GM12801 (cell line): Measurements from ENCODE around the gene KREMEN1.

ENCODE experiments used
- CTCF ChIP-seq: IDR thresholded peaks from one replicate; pipeline ENCODE4 v1.5.1; 2011; ENCODE audit warnings: control low read depth; ENCODE audit not compliant: insufficient read length; ENCODE audit errors: extremely low read depth

Gene KREMEN1

DNA sequence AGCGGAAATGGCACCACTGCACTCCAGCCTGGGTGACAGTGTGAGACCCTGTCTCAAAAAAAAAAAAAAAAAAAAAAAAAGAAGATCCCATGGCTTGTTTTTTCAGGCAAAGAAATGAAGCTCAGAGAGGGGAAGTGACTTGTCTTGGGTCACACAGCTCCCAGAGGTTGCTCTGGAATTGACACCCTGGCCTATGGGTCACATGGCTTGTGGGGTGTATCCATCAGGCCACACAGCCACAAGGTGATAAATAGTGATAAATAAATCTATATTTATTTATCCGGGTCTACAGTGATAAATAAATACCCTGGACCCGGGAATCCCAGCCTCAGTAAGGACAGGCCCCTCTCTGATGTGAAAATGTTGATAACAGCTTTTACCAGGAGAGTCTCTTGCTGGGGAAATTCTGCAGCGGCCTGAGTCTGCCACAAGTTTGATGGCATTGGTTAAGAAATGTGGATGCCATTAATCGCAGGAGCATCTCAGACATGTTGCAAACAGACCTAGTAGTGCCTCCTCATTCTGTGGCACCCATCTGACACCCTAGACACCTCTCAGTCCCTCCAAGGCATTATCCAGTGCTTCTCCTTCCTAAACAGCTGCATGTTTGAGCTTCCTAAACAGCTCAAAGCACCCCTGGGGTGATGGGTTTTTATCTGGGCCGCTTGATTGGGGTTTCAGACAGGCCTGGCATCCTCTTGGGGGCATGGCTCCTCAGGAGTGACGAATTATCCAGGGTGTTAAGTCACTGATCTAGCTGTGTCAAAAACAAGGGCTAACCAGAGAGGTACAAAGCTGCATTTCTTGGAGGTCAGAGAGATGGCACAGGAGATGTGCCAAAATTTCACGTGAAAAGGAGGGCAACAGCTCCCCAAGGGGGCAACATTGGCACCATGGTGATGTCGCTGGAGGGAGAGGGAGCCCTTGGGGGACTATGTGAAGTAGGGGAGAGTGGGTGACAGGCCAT, 130.9 kb downstream of the KREMEN1 start:
- no peak for TF ChIP-seq CTCF

DNA sequence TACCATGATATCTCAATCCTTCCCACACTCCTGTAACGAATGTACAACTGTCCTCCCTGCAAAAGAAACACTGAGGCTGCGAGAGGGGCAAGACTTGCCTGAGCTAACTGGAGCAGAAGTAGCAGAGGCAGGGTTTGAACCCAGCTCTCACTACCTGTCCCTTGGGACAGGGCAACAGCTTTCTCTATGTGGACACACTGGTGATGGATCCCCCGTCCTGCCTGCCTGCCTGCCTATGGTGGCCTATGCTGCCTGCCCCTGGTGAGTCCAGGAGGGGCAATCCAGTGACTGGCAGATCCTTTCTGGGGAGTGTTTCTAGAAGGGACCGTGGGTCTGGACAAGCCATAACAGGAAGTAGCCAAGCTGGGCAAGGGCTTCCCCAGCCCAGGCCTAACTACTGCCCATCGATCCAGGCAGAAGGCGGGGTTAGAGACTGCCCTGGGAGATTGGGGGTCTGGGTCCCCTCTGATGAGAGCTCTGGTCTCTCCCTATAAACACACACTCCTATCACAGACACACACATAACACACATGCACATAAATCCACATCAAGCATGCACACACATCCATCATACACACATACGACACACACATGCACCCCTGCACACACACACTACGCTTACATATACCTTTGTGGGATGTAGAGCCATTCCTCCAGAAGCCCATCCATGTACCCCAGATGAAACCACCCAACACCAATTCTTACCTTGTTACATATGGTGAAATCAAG, 131.8 kb downstream of the KREMEN1 start:
- TF ChIP-seq CTCF: no peak

GRCh38 chr22:29205252-29205593, 132.4 kb downstream of the KREMEN1 start:
- no peak for TF ChIP-seq CTCF

DNA sequence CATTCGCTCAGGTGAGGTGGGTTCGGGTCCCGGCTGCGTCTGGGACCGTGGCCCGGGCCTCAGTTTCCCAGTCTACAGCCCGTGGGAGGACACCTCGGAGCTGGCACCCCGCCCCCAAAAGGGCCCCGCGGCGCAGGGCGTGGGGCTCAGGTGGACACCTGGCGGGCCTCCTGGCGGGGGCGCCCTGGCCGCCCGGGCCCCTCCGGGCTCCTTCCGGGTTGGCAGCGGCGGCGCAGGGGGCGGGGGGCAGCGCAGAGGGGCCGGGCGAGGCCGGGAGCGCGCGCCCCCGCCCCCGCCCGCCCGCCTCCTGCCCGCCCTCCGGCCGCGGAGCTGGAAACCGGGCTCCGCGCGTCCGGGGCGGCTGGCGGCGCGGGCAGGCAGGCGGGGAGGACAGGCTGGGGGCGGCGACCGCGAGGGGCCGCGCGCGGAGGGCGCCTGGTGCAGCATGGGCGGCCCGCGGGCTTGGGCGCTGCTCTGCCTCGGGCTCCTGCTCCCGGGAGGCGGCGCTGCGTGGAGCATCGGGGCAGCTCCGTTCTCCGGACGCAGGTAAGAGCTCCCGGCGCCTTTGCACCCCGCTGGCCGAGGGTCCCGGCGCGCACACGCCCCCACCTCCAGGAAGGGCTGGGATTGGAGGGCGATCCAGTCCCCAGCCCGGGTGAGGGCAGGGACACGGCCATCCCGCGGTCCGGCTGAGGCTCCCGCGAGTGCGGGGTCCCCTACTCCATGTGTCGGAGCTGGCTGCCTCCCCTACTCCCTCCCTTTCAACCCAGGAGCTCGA, 132.9 kb downstream of the KREMEN1 start, which contains the start of gene EMID1:
EMID1 (plus strand) TSS at position 303 of the 778 bp plus-strand sequence; CDS start at position 446, 143 bp downstream.
- no peak for TF ChIP-seq CTCF

- no peak for TF ChIP-seq CTCF
These were observed 133.8 kb downstream of the KREMEN1 start for GRCh38 chr22:29206372-29207242.

GRCh38 chr22:29207243-29207550, 134.4 kb downstream of the KREMEN1 start:
- TF ChIP-seq CTCF: no peak
